ENCODE results near the gene CNOT6.

GRCh38 chr5:180627386-180628120, 133.4 kb downstream of the CNOT6 start:
- TF ChIP-seq, protein P1, sequence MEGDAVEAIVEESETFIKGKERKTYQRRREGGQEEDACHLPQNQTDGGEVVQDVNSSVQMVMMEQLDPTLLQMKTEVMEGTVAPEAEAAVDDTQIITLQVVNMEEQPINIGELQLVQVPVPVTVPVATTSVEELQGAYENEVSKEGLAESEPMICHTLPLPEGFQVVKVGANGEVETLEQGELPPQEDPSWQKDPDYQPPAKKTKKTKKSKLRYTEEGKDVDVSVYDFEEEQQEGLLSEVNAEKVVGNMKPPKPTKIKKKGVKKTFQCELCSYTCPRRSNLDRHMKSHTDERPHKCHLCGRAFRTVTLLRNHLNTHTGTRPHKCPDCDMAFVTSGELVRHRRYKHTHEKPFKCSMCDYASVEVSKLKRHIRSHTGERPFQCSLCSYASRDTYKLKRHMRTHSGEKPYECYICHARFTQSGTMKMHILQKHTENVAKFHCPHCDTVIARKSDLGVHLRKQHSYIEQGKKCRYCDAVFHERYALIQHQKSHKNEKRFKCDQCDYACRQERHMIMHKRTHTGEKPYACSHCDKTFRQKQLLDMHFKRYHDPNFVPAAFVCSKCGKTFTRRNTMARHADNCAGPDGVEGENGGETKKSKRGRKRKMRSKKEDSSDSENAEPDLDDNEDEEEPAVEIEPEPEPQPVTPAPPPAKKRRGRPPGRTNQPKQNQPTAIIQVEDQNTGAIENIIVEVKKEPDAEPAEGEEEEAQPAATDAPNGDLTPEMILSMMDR (IDR thresholded peaks at IDR 0.05; ENCODE audit: borderline replicate concordance, extremely low read depth, low read length, poor library complexity, severe bottlenecking): no peak
- no peak for TF ChIP-seq EZH2 (IDR thresholded peaks at IDR 0.05; ENCODE audit: borderline replicate concordance, low read depth, low read length, severe bottlenecking)
